HG03342 (cell line): ENCODE measurements around the gene TAS2R40.
"Not testable (repeated sequence)": the region's sequence is repeated elsewhere in the genome, so short reads cannot be mapped to it uniquely, and the experiment has no call there.

Experiments
- ATAC-seq: cut with Tn5 transposase; IDR thresholded peaks from one replicate; pipeline ENCODE4 v1.9.1; 2021; ENCODE audit warnings: mild to moderate bottlenecking, moderate library complexity; ENCODE audit not compliant: unreplicated experiment

TAS2R40 gene

GRCh38 chr7:143248761-143249354, 27.0 kb downstream of the TAS2R40 start:
- no peak for ATAC-seq

DNA sequence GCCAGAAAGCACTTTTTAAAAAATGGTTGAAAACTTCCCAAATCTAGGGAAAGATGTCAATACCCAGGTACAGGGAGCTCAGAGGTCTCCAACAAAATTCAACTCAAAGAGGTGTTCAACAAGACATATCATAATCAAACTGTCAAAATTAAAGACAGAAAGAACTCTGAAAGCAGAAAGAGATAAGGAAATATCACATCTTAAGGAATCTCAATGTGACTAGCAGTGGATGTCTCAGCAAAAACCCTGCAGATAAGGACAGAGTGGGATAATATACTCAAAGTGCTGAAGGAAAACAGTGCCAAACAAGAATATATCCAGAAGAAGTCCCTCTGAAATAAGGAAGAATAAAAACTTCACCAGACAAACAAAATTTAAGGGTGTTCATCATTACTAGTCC, 28.4 kb downstream of the TAS2R40 start:
- no peak for ATAC-seq

GRCh38 chr7:143250822-143251221, 29.0 kb downstream of the TAS2R40 start:
- ATAC-seq = no peak

DNA sequence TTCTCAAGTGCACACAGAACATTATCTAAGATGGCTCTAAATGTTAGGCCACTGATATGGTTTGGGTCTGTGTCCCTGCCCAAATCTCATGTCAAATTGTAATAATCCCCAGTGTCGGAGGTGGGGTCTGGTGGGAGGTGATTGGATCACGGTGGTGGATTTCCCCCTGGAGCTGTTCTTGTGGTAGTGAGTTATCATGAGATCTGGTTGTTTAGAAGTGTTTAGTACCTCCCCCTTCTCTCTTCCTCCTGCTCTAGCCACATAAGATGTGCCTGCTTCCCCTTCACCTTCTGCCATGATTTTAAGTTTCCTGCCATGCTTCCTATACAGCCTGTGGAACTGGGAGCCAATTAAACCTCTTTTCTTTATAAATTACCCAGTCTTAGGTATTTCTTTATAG, 30.2 kb downstream of the TAS2R40 start:
- ATAC-seq = no peak

GRCh38 chr7:143255564-143255963, 33.7 kb downstream of the TAS2R40 start:
- no peak for ATAC-seq

- ATAC-seq = peak; percentile 16
Observed at GRCh38 chr7:143256325-143256724, 34.5 kb downstream of the TAS2R40 start.

GRCh38 chr7:143256932-143257331, 35.1 kb downstream of the TAS2R40 start:
- ATAC-seq = peak; percentile 84

- ATAC-seq = no peak
Observed at GRCh38 chr7:143257501-143257900, 35.7 kb downstream of the TAS2R40 start.

DNA sequence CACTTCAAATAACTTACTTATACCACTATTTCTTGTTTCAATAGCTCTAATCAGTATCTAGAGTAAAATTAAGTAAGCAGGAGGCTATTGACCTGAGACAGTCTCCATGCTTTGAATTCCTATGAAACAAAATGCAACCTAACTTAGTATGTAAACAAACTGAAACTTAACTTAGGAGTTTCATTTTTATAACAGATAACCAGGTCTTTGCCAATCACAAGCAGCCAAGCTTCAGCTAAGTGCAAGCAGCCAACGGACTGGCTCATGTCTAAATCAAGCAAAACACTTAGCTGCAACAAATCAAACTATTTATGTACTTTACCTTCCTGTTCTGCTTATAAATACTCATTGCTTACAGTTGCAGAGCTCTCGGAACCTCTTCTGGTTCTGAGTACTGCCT, 37.0 kb downstream of the TAS2R40 start:
- ATAC-seq = peak; percentile 27

DNA sequence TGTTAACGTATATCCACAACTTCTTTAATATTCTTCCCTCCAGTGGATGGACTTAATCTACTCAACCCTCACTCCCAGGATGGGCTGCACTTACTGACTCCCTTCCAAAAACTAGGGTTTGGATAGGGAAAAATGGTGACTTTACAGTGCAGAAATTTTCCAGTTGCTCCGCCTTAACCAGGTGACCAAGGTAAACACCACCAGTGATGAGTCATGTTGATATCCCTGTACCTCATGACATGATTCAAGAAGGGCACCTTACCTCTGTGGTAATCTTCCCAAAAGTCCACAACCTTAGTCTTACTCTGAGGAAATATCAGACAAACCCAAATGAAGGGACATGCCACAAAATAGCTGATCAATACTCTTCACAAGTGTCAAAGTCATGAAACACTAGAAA, 37.9 kb downstream of the TAS2R40 start:
- no peak for ATAC-seq

GRCh38 chr7:143261901-143262300, 40.1 kb downstream of the TAS2R40 start:
- ATAC-seq = no peak

- peak; percentile 89 for ATAC-seq
Observed at GRCh38 chr7:143263266-143264195, 41.7 kb downstream of the TAS2R40 start, which contains the start of gene GSTK1. GSTK1 (plus strand) TSS chr7:143263441; CDS start chr7:143263514, 73 bp downstream.

DNA sequence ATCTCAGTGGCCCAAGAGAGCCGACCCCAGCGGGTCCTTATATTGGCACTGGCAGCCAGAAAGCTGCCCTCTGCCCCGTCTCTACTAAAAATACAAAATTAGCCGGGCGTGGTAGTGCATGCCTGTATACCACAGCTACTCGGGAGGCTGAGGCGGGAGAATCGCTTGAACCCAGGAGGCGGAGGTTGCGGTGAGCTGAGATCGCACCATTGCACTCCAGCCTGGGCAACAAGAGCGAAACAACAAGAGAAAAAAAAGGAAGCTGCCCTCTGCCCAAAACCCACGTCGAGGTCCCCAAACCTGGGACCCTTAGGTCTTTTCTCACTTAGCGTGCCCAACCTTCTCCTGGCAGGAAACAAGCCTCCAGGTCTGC, 42.3 kb downstream of the TAS2R40 start:
- ATAC-seq = not testable (repeated sequence)

GRCh38 chr7:143265017-143265693, 43.3 kb downstream of the TAS2R40 start:
- ATAC-seq = no peak

- ATAC-seq = no peak
Observed at GRCh38 chr7:143269251-143269650, 47.4 kb downstream of the TAS2R40 start.

- no peak for ATAC-seq
Observed at GRCh38 chr7:143271240-143271639, 49.4 kb downstream of the TAS2R40 start.
